Mesendoderm (in vitro differentiated cells): Measurements from ENCODE around the gene CRYL1.

Experiments
- DNase-seq: peaks from one replicate; pipeline ENCODE4 v3.0.0; 2013
- H2AK5ac ChIP-seq: 2 replicates; pipeline ENCODE4 v1.6.1; 2013; ENCODE audit warnings: low read length, inconsistent platforms
- H2BK120ac ChIP-seq: 2 replicates; pipeline ENCODE4 v1.6.1; 2013; ENCODE audit warnings: low read depth, mild to moderate bottlenecking, low read length, moderate library complexity, mixed read lengths
- H2BK15ac ChIP-seq: replicated peaks from 2 replicates; pipeline ENCODE4 v1.6.1; 2013; ENCODE audit warnings: low read depth, mild to moderate bottlenecking, moderate library complexity
- H2BK5ac ChIP-seq: 2 replicates; pipeline ENCODE4 v1.6.1; 2013; ENCODE audit warnings: low read length, inconsistent platforms
- H3K18ac ChIP-seq: 2 replicates; pipeline ENCODE4 v1.6.1; 2013; ENCODE audit warnings: mild to moderate bottlenecking, low read length, mixed read lengths
- H3K23ac ChIP-seq: one replicate; pipeline ENCODE4 v1.6.1; 2013; ENCODE audit warnings: low read length
- H3K27ac ChIP-seq: 2 replicates; pipeline ENCODE4 v1.5.1; 2013; ENCODE audit warnings: low read depth, mild to moderate bottlenecking, inconsistent platforms, low read length, moderate library complexity
- H3K27me3 ChIP-seq: 2 replicates; pipeline ENCODE4 v1.6.1; 2013; ENCODE audit warnings: low read length, control low read depth, mild to moderate bottlenecking, inconsistent platforms; ENCODE audit not compliant: insufficient read depth, poor library complexity
- H3K36me3 ChIP-seq: 2 replicates; pipeline ENCODE4 v1.6.1; 2013; ENCODE audit warnings: low read length, inconsistent platforms; ENCODE audit not compliant: control insufficient read depth, insufficient read depth
- H3K4ac ChIP-seq: one replicate; pipeline ENCODE4 v1.6.1; 2013; ENCODE audit warnings: low read depth, mild to moderate bottlenecking, low read length, moderate library complexity
- H3K4me1 ChIP-seq: 2 replicates; pipeline ENCODE4 v1.6.1; 2013; ENCODE audit warnings: low read depth, low read length, inconsistent platforms; ENCODE audit not compliant: control insufficient read depth
- H3K4me2 ChIP-seq: 2 replicates; pipeline ENCODE4 v1.6.1; 2013; ENCODE audit warnings: low read length
- H3K4me3 ChIP-seq: 2 replicates; pipeline ENCODE4 v1.5.1; 2013; ENCODE audit warnings: mild to moderate bottlenecking, low read length
- H3K56ac ChIP-seq: one replicate; pipeline ENCODE4 v1.6.1; 2013; ENCODE audit warnings: low read length
- H3K79me1 ChIP-seq: 2 replicates; pipeline ENCODE4 v1.6.1; 2013; ENCODE audit warnings: low read length, inconsistent platforms
- H3K79me2 ChIP-seq: 2 replicates; pipeline ENCODE4 v1.6.1; 2013; ENCODE audit warnings: mild to moderate bottlenecking, low read length; ENCODE audit not compliant: control insufficient read depth, insufficient read depth
- H3K9ac ChIP-seq: 2 replicates; pipeline ENCODE4 v1.6.1; 2013; ENCODE audit warnings: low read length, inconsistent platforms
- H4K5ac ChIP-seq: one replicate; pipeline ENCODE4 v1.6.1; 2013; ENCODE audit warnings: low read length
- H4K8ac ChIP-seq: one replicate; pipeline ENCODE4 v1.6.1; 2013; ENCODE audit warnings: low read depth, mild to moderate bottlenecking, control low read depth, low read length, moderate library complexity
- WGBS: extraction: QIAGEN DNeasy Blood & Tissue Kit; methylation state at CpG from one replicate; pipeline ENCODE4 v1.1.7; 2013; ENCODE audit warnings: low lambda C conversion rate, missing lambda C conversion rate; ENCODE audit not compliant: insufficient coverage; ENCODE audit errors: extremely low coverage; 5-methylcytosine and 5-hydroxymethylcytosine counted together

The CRYL1 gene

DNA sequence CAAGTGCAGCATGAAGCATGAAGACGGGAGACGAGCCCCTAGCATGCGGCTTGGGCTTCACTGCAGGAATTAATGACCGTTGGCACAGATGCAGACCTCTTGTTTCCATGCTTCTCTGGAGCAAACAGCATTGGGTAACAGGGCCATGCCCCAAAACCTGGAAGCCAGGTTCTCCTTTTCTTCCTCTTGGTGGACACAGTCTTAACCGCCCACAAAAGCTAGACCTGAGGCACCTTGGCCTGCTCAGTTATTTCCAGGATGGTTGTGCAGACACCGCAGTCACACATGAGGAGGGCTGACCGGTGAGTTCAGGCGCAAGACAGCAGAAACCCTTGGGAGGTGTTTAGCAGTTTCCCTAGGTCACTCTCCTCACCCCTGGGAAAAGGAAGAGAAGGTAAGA is 159.6 kb downstream of the CRYL1 start:
- whole genome bisulfite sequencing = no CpG with 5 or more reads among the region's 8 CpGs
- Histone ChIP-seq H2AK5ac (no peak overlapping the region), H3K27me3 (no peaks in the 10 kb centered on the region), H3K79me1 (no peaks in the 10 kb centered on the region), H3K23ac (no peak overlapping the region), H3K9ac (no peak overlapping the region), H3K56ac (no peak overlapping the region), H3K27ac (no peak overlapping the region), H4K5ac (no peak overlapping the region), H3K79me2 (no peaks in the 10 kb centered on the region), H3K18ac (no peak overlapping the region), H2BK5ac (no peak overlapping the region), H3K4me1 (no peaks in the 10 kb centered on the region), H3K36me3 (no peaks in the 10 kb centered on the region), H3K4me3 (no peak overlapping the region), H3K4me2 (no peak overlapping the region), H2BK15ac (no peak overlapping the region), H4K8ac (no peak overlapping the region), H3K4ac (no peak overlapping the region), H2BK120ac (no peak overlapping the region)
- DNase-seq = no peak

DNA sequence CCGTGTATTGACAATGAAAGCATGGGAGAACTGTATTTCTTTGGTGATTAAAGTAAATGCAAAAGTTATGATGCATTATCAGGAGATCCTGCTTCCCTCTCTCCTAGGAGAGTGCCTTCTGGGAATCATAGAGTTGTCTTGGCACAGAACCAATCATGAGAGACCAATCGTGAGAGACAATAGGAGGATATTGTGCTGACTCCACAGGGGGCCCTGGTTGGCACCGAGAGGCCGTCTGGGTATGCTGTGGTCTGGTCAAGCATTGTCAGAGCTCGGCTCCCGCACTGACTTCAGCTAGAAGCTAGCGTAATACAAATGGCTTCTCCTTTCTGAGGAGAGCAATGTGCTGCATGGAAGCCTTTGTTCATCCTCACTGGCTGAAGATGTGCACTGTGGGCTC is 162.1 kb downstream of the CRYL1 start:
- H3K18ac ChIP-seq = no peak overlapping the region
- DNase-seq = no peak
- H3K56ac ChIP-seq = no peak overlapping the region
- H3K36me3 ChIP-seq = no peaks in the 10 kb centered on the region
- no peak overlapping the region for H3K4me2 ChIP-seq
- no peak overlapping the region for H3K23ac ChIP-seq
- H4K8ac ChIP-seq = no peak overlapping the region
- H2BK15ac ChIP-seq = no peak overlapping the region
- H3K27me3 ChIP-seq = no peaks in the 10 kb centered on the region
- H4K5ac ChIP-seq = no peak overlapping the region
- H2BK120ac ChIP-seq = no peak overlapping the region
- no CpG with 5 or more reads among the region's 7 CpGs for WGBS
- no peaks in the 10 kb centered on the region for H3K4me1 ChIP-seq
- H2AK5ac ChIP-seq = no peak overlapping the region
- no peak overlapping the region for H2BK5ac ChIP-seq
- no peak overlapping the region for H3K27ac ChIP-seq
- no peaks in the 10 kb centered on the region for H3K79me1 ChIP-seq
- H3K79me2 ChIP-seq = no peaks in the 10 kb centered on the region
- no peak overlapping the region for H3K4me3 ChIP-seq
- H3K9ac ChIP-seq = no peak overlapping the region
- no peak overlapping the region for H3K4ac ChIP-seq

DNA sequence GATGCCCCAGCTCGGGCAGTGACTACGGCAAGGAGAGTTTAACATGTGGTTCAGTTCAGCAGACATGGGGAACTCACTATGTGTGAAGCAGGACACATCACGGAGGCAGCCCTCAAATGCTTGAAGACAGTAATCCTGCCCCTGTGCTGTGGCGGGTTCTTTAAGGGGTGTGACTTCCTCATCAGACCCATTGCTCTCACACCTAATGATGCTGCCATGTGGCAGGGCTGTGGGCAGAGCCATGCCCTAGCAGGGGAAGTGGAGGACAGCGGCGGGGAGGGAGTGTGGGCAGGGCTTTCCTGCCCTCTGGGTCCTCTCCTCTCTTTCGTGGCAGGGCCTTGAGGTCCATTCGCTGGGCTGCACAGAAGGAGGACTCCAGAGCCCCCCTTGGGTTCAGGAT is 162.5 kb downstream of the CRYL1 start:
- Histone ChIP-seq H2BK15ac (no peak overlapping the region), H2BK5ac (no peak overlapping the region), H3K18ac (no peak overlapping the region), H3K79me2 (no peaks in the 10 kb centered on the region), H3K56ac (no peak overlapping the region), H3K36me3 (no peaks in the 10 kb centered on the region), H3K9ac (no peak overlapping the region), H3K79me1 (no peaks in the 10 kb centered on the region), H3K4me1 (no peaks in the 10 kb centered on the region), H2AK5ac (no peak overlapping the region), H3K23ac (no peak overlapping the region), H2BK120ac (no peak overlapping the region), H3K27ac (no peak overlapping the region), H3K4ac (no peak overlapping the region), H4K5ac (no peak overlapping the region), H3K27me3 (no peaks in the 10 kb centered on the region), H3K4me2 (no peak overlapping the region), H3K4me3 (no peak overlapping the region), H4K8ac (no peak overlapping the region)
- no peak for DNase-seq
- WGBS = no CpG with 5 or more reads among the region's 8 CpGs

DNA sequence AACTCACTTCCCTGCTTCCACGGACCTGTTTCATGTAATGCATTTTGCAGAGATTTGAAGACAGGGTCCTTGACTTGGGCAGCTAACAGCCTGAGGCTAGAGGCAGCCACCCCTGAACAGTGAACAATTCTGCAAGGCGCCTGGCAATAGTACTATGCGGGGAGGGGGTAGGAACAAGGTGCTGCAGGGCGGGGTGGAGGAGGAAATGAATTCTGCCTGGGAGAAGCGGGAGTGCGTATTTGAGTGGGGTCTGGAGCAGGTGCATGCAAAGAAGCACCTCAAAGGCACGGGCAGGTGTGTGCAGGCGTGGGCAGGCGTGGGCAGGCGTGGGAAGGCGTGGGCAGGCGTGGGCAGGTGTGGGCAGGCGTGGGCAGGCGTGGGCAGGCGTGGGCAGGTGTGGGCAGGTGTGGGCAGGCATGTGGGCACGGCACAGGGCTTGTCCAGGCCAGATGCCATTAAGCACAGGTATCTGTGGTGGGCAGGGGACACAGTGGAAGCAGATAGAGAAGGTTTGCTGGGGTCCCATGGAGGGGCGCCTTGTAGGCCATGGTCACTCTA is 163.1 kb downstream of the CRYL1 start:
- Histone ChIP-seq H3K56ac (no peak overlapping the region), H2BK15ac (no peak overlapping the region), H2AK5ac (no peak overlapping the region), H3K27ac (no peak overlapping the region), H4K5ac (no peak overlapping the region), H3K36me3 (no peaks in the 10 kb centered on the region), H3K4me3 (no peak overlapping the region), H3K4ac (no peak overlapping the region), H3K4me2 (no peak overlapping the region), H3K27me3 (no peaks in the 10 kb centered on the region), H3K79me1 (no peaks in the 10 kb centered on the region), H3K9ac (no peak overlapping the region), H3K23ac (no peak overlapping the region), H3K4me1 (no peaks in the 10 kb centered on the region), H4K8ac (no peak overlapping the region), H2BK120ac (no peak overlapping the region), H3K79me2 (no peaks in the 10 kb centered on the region), H3K18ac (no peak overlapping the region), H2BK5ac (no peak overlapping the region)
- no peak for DNase-seq
- no CpG with 5 or more reads among the region's 17 CpGs for WGBS

DNA sequence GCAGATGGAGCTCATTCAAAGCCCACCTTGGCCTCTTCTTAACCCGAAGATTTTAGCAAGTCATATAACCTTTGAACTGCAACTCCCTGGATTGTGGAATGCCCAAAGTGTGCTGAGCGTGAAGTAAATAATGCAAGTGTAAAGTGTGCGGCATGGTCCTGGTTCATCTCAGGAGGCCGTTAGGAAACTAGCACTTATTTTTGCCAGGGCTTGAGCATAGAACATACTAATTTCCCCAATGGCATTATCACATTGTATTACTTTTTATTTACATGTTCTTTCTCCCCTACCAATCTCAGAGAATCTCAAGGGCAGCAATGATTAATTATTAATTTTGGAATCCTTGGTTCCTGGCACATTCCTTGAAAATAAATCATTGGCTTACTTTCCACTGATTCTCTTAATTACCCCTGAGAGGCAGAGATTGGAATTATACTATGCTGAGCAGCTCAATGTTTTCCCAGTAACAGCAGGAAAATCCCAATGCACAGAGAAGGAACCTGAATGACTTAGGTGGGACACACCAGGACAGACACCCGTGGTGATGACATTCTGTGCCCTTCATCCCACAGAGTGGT is 164.7 kb downstream of the CRYL1 start:
- H2AK5ac ChIP-seq = no peak overlapping the region
- H3K36me3 ChIP-seq = no peaks in the 10 kb centered on the region
- H3K79me1 ChIP-seq = no peaks in the 10 kb centered on the region
- no peak overlapping the region for H4K8ac ChIP-seq
- no peak overlapping the region for H3K4me3 ChIP-seq
- no peak overlapping the region for H2BK120ac ChIP-seq
- no peak overlapping the region for H3K4ac ChIP-seq
- H3K23ac ChIP-seq = no peak overlapping the region
- H3K4me2 ChIP-seq = no peak overlapping the region
- H3K27ac ChIP-seq = no peak overlapping the region
- H3K56ac ChIP-seq = no peak overlapping the region
- no peaks in the 10 kb centered on the region for H3K27me3 ChIP-seq
- no peak overlapping the region for H2BK15ac ChIP-seq
- no peak overlapping the region for H2BK5ac ChIP-seq
- no peak overlapping the region for H3K18ac ChIP-seq
- H3K4me1 ChIP-seq = no peaks in the 10 kb centered on the region
- WGBS = no CpG with 5 or more reads among the region's 5 CpGs
- H4K5ac ChIP-seq = no peak overlapping the region
- no peak for DNase-seq
- H3K79me2 ChIP-seq = no peaks in the 10 kb centered on the region
- no peak overlapping the region for H3K9ac ChIP-seq

DNA sequence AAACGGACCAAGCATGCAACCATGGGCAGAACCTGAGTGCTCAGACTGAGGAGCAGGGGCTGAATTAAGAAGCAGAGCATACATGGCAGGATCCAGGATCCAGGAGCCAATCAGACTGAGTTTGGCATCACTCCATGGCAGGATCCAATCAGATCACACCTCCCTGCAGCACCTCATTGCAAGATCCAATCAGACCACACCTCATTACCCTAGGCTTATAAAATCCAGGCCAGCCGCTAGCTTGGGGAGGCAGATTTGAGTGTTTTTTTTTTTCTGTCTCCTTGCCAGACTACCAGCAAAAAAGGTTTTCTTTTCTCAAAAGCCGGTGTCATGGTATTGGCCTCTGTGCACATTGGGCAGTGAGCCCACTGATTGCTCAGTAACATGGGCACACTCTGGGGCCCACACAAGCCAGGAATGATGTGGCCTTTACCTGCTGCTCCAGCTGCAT is 165.6 kb downstream of the CRYL1 start:
- H3K27ac ChIP-seq = no peak overlapping the region
- H2AK5ac ChIP-seq = no peak overlapping the region
- H3K79me2 ChIP-seq = no peaks in the 10 kb centered on the region
- H3K9ac ChIP-seq = no peak overlapping the region
- no peak overlapping the region for H2BK120ac ChIP-seq
- H4K8ac ChIP-seq = no peak overlapping the region
- no peak overlapping the region for H3K4ac ChIP-seq
- H3K36me3 ChIP-seq = no peaks in the 10 kb centered on the region
- no peak overlapping the region for H3K4me3 ChIP-seq
- H2BK15ac ChIP-seq = no peak overlapping the region
- no peak for DNase-seq
- no peaks in the 10 kb centered on the region for H3K79me1 ChIP-seq
- H3K18ac ChIP-seq = no peak overlapping the region
- no peak overlapping the region for H4K5ac ChIP-seq
- no peak overlapping the region for H3K56ac ChIP-seq
- no peaks in the 10 kb centered on the region for H3K27me3 ChIP-seq
- H3K4me2 ChIP-seq = no peak overlapping the region
- no peak overlapping the region for H2BK5ac ChIP-seq
- H3K4me1 ChIP-seq = no peaks in the 10 kb centered on the region
- no peak overlapping the region for H3K23ac ChIP-seq
- WGBS = no CpG with 5 or more reads among the region's 3 CpGs
